ENCODE measurements around the gene NPLOC4. TPM values are rescaled to one million over a fixed set of nuclear protein-coding genes. Genes with fewer than 3 reads are reported as not detected.

The NPLOC4 gene
- total and polyA plus RNA-seq, 9 of the 15 experiments (the other 6 are each of a cell fraction or from before 2014, with no cell fraction given) = 1.5 to 116 (median 64.5) TPM

GRCh38 chr17:81518785-81519283 is 118.1 kb downstream of the NPLOC4 start (continued):
- no peak for TF ChIP-seq IRF1 (CRISPR knock-in tag; IDR thresholded peaks at IDR 0.05; ENCODE audit: borderline replicate concordance)
- no peak for TF ChIP-seq KLF16 (IDR thresholded peaks at IDR 0.05)
- TF ChIP-seq ZNF197 (CRISPR knock-in tag; IDR thresholded peaks at IDR 0.05; ENCODE audit: low read depth) = no peak
- TF ChIP-seq SMC3 (conservative IDR thresholded peaks at IDR 0.05; ENCODE audit: insufficient read depth, low read depth, low read length) = no peak
- no peak for TF ChIP-seq RFX5 (IDR thresholded peaks at IDR 0.05; ENCODE audit: low read depth, low read length)
- no peak for TF ChIP-seq RBM17 (IDR thresholded peaks at IDR 0.05; ENCODE audit: borderline replicate concordance, low read depth, low read length)
- TF ChIP-seq ZNF445 (CRISPR knock-in tag; IDR thresholded peaks at IDR 0.05; ENCODE audit: low read depth) = no peak
- TF ChIP-seq ZNF354B (CRISPR knock-in tag; IDR thresholded peaks at IDR 0.05) = no peak
- TF ChIP-seq HES1 (IDR thresholded peaks at IDR 0.05; ENCODE audit: low read depth) = no peak
- no peak for TF ChIP-seq OTX1 (CRISPR knock-in tag; IDR thresholded peaks at IDR 0.05)
- TF ChIP-seq NR4A1 (CRISPR knock-in tag; IDR thresholded peaks at IDR 0.05) = no peak
- no peak for TF ChIP-seq NR4A1 (tag; IDR thresholded peaks at IDR 0.05)
- no peak for TF ChIP-seq EP300 (IDR thresholded peaks at IDR 0.05; ENCODE audit: low read length)
- peak; percentile 17; the same call in 1 of the 2 replicates for TF ChIP-seq ZBTB7A (IDR thresholded peaks at IDR 0.05; ENCODE audit: borderline replicate concordance, control insufficient read depth, low read depth, low read length)
- no peak for TF ChIP-seq SETDB1 (IDR thresholded peaks at IDR 0.05; ENCODE audit: low read length)
- no peak for TF ChIP-seq CHD4 (IDR thresholded peaks at IDR 0.05; ENCODE audit: insufficient read depth, insufficient replicate concordance, low read depth, low read length, poor library complexity, severe bottlenecking)
- TF ChIP-seq ESRRA (IDR thresholded peaks at IDR 0.05; ENCODE audit: borderline replicate concordance, low read depth) = peak; percentile 70
- TF ChIP-seq EGR1 (conservative IDR thresholded peaks at IDR 0.05) = peak; percentile 80
- TF ChIP-seq ETV5 (CRISPR knock-in tag; IDR thresholded peaks at IDR 0.05; ENCODE audit: low read depth) = no peak
- TF ChIP-seq CREB3 (tag; conservative IDR thresholded peaks at IDR 0.05; ENCODE audit: low read depth) = no peak
- no peak for TF ChIP-seq CSDE1 (IDR thresholded peaks at IDR 0.05)
- TF ChIP-seq ARID1B (IDR thresholded peaks at IDR 0.05) = no peak
- no peak for TF ChIP-seq ZBTB43 (CRISPR knock-in tag; IDR thresholded peaks at IDR 0.05)
- no peak for TF ChIP-seq HDAC1 (IDR thresholded peaks at IDR 0.05)
- no peak for TF ChIP-seq MTA3 (IDR thresholded peaks at IDR 0.05; ENCODE audit: borderline replicate concordance)
- TF ChIP-seq SOX6 (IDR thresholded peaks at IDR 0.05) = no peak
- no peak for TF ChIP-seq MAZ (CRISPR knock-in tag; conservative IDR thresholded peaks at IDR 0.05 in 1 of 2, IDR thresholded peaks at IDR 0.05 in 1 of 2)
- TF ChIP-seq CHD2 (IDR thresholded peaks at IDR 0.05; ENCODE audit: low read depth, low read length) = no peak

Measured in K562 (cell line).